Neural progenitor cell (in vitro differentiated cells): ENCODE results near the gene RERE. TPM values are rescaled to one million over a fixed set of nuclear protein-coding genes. Genes with fewer than 3 reads are reported as not detected.
A peak's percentile ranks its signal among the peaks of the same experiment; 100 is the strongest.

Experiments used
- DNase-seq: peaks from one replicate; pipeline ENCODE4 v3.0.0-alpha.2; 2016; ENCODE audit warnings: low spot score
- H2AFZ ChIP-seq: fragments of 200-600 bp; sonication (generic); replicated peaks from 2 replicates; pipeline ENCODE4 v1.6.1; 2016; ENCODE audit warnings: antibody characterized with exemption
- H3F3A ChIP-seq: fragments of 200-600 bp; sonication (generic); 2 replicates; pipeline ENCODE4 v1.6.1; 2016; ENCODE audit warnings: antibody characterized with exemption, low read depth
- H3K27ac ChIP-seq: fragments of 200-600 bp; sonication (generic); 2 replicates; pipeline ENCODE4 v1.5.1; 2016; ENCODE audit warnings: mild to moderate bottlenecking
- H3K27me3 ChIP-seq: fragments of 200-600 bp; sonication (generic); 2 replicates; pipeline ENCODE4 v1.6.1; 2016; ENCODE audit warnings: mild to moderate bottlenecking, moderate library complexity
- H3K36me3 ChIP-seq: fragments of 200-600 bp; sonication (generic); 2 replicates; pipeline ENCODE4 v1.5.1; 2016
- H3K4me1 ChIP-seq: fragments of 200-600 bp; sonication (generic); 2 replicates; pipeline ENCODE4 v1.6.1; 2016; ENCODE audit warnings: mixed run types
- H3K4me2 ChIP-seq: fragments of 200-600 bp; sonication (generic); 2 replicates; pipeline ENCODE4 v1.6.1; 2016
- H3K4me3 ChIP-seq: fragments of 200-600 bp; sonication (generic); 2 replicates; pipeline ENCODE4 v1.5.1; 2016
- H3K79me2 ChIP-seq: fragments of 200-600 bp; sonication (generic); 2 replicates; pipeline ENCODE4 v1.6.1; 2016; ENCODE audit warnings: low read depth
- H3K9ac ChIP-seq: fragments of 200-600 bp; sonication (generic); 2 replicates; pipeline ENCODE4 v1.6.1; 2016
- H3K9me3 ChIP-seq: fragments of 200-600 bp; sonication (generic); 2 replicates; pipeline ENCODE4 v1.5.1; 2016; ENCODE audit warnings: low read depth
- H4K20me1 ChIP-seq: fragments of 200-600 bp; sonication (generic); 2 replicates; pipeline ENCODE4 v1.6.1; 2016; ENCODE audit warnings: low read depth
- H3K27ac Mint-ChIP-seq: 3 replicates; pipeline ENCODE4 v1.8.0; 2021; ENCODE audit warnings: mixed read lengths
- H3K27me3 Mint-ChIP-seq: 2 replicates; pipeline ENCODE4 v1.8.0; 2022; ENCODE audit warnings: low read depth, mild to moderate bottlenecking, inconsistent platforms, moderate library complexity, mixed read lengths; ENCODE audit not compliant: insufficient read depth
- H3K36me3 Mint-ChIP-seq: 3 replicates; pipeline ENCODE4 v1.8.0; 2021; ENCODE audit warnings: mixed read lengths
- H3K4me1 Mint-ChIP-seq: 3 replicates; pipeline ENCODE4 v1.8.0; 2021; ENCODE audit warnings: mixed read lengths
- H3K4me3 Mint-ChIP-seq: 3 replicates; pipeline ENCODE4 v1.8.0; 2021; ENCODE audit warnings: mild to moderate bottlenecking, moderate library complexity, mixed read lengths
- H3K9me3 Mint-ChIP-seq: 3 replicates; pipeline ENCODE4 v1.8.0; 2020; ENCODE audit warnings: mixed read lengths
- EZH2 ChIP-seq: fragments of 200-600 bp; sonication (generic); IDR thresholded peaks from 2 replicates; pipeline ENCODE4 v1.6.1; 2017; ENCODE audit warnings: antibody characterized with exemption, mild to moderate bottlenecking, moderate library complexity
- EZH2phosphoT487 ChIP-seq: fragments of 200-600 bp; sonication (generic); IDR thresholded peaks from 2 replicates; pipeline ENCODE4 v1.6.1; 2017; ENCODE audit warnings: antibody characterized with exemption
- total RNA-seq: library from RNA; depleted of rRNA; stranded (reverse); fragments of >200 nt; gene quantifications from 2 replicates; pipeline ENCODE4 v1.2.3, GENCODE V29; 2015; ENCODE audit warnings: low replicate concordance
- TF ChIP-seq, protein P1 (sequence below): fragments of 200-600 bp; sonication (generic); IDR thresholded peaks from 2 replicates; pipeline ENCODE4 v1.5.1; 2017; ENCODE audit warnings: antibody characterized with exemption, mild to moderate bottlenecking

Gene RERE
- total RNA-seq, 1 donor from 2014 or later, result 29.8 TPM

DNA sequence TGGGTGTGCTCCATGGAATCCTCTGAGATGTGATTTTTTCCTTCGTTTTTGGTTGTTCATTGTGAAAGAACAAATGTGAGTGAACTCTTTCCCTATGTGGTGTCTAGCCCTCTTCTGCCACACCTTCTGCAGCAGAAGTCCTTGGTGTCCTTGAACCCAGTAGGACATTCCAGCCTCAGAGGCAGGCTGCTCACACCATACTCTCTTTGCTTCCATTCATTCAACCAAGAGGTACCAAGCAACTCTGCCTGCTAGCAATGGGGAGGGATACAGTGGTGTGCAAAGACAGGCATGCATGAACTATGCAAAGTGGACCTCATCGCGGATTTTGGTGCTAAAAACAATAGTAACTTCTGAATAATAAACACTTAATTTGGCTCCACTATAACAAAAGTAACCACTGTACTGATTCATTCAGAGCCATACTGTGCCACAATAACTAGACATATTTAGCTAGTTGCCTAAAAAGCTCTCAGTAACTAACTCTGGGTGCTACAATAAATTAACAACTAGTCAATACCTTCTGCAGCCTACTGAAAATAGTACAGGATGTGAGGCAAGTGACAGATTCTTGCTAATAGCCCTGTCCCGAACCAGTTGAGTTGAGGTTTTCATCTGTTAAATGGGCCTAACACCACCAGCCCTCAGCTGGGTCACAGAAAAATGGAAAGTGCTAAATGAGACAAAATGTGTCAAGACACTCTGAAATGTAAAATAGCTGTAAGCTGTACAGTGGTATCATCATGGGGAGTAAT is 344.1 kb downstream of the RERE start:
- peaks cover 63% of the 10 kb centered on the region for H3K4me1 Mint-ChIP-seq
- Histone ChIP-seq H3K4me1 (peaks cover 36% of the 10 kb centered on the region), H3K36me3 (no peaks in the 10 kb centered on the region), H3K79me2 (peaks cover 76% of the 10 kb centered on the region), H3K9ac (no peak overlapping the region), H3K4me3 (no peak overlapping the region), H4K20me1 (peaks cover 51% of the 10 kb centered on the region), H3K4me2 (no peak overlapping the region), H3K27me3 (no peaks in the 10 kb centered on the region), H2AFZ (no peak overlapping the region), H3K9me3 (no peaks in the 10 kb centered on the region), H3K27ac (peak overlapping the region; percentile 8), H3F3A (no peaks in the 10 kb centered on the region)
- peaks cover 8% of the 10 kb centered on the region for H3K36me3 Mint-ChIP-seq
- no peak overlapping the region for H3K4me3 Mint-ChIP-seq
- TF ChIP-seq, protein P1, sequence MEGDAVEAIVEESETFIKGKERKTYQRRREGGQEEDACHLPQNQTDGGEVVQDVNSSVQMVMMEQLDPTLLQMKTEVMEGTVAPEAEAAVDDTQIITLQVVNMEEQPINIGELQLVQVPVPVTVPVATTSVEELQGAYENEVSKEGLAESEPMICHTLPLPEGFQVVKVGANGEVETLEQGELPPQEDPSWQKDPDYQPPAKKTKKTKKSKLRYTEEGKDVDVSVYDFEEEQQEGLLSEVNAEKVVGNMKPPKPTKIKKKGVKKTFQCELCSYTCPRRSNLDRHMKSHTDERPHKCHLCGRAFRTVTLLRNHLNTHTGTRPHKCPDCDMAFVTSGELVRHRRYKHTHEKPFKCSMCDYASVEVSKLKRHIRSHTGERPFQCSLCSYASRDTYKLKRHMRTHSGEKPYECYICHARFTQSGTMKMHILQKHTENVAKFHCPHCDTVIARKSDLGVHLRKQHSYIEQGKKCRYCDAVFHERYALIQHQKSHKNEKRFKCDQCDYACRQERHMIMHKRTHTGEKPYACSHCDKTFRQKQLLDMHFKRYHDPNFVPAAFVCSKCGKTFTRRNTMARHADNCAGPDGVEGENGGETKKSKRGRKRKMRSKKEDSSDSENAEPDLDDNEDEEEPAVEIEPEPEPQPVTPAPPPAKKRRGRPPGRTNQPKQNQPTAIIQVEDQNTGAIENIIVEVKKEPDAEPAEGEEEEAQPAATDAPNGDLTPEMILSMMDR, result no peak
- no peak for TF ChIP-seq EZH2phosphoT487
- TF ChIP-seq EZH2, result no peak
- no peak for DNase-seq
- no peaks in the 10 kb centered on the region for H3K9me3 Mint-ChIP-seq
- H3K27ac Mint-ChIP-seq, result no peak overlapping the region
- H3K27me3 Mint-ChIP-seq, result no peaks in the 10 kb centered on the region

DNA sequence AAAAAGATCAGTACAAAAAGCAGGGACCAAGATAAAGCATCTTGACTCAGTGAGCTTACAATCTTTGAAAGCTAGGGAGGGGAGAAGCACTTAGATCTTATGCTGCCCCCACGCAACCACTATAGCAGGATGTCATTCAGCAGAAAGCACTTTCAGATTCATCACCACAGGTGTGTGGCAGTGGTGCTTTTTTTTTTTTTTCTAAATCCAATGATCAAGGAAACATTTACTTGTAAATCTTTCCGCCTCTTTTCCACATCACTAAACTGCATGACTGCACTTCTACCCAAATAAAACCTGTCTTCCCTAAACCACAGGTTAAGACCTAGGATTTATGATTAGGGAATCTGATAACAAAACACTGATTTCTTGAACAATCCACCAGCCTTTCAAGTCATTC is 344.8 kb downstream of the RERE start:
- no peak overlapping the region for H3K4me3 ChIP-seq
- Mint-ChIP-seq H3K4me1 (peaks cover 58% of the 10 kb centered on the region), H3K27me3 (no peaks in the 10 kb centered on the region), H3K9me3 (no peaks in the 10 kb centered on the region), H3K4me3 (no peak overlapping the region), H3K36me3 (peaks cover 8% of the 10 kb centered on the region), H3K27ac (no peak overlapping the region)
- H3K4me2 ChIP-seq, result no peak overlapping the region
- H3K9ac ChIP-seq, result no peak overlapping the region
- H3K36me3 ChIP-seq, result no peaks in the 10 kb centered on the region
- H4K20me1 ChIP-seq, result peaks cover 46% of the 10 kb centered on the region
- no peak overlapping the region for H3K27ac ChIP-seq
- TF ChIP-seq EZH2phosphoT487, result no peak
- TF ChIP-seq EZH2, result no peak
- TF ChIP-seq, protein P1, result no peak
- DNase-seq, result no peak
- H3K79me2 ChIP-seq, result peaks cover 79% of the 10 kb centered on the region
- H3K4me1 ChIP-seq, result peaks cover 36% of the 10 kb centered on the region
- no peaks in the 10 kb centered on the region for H3F3A ChIP-seq
- H3K9me3 ChIP-seq, result no peaks in the 10 kb centered on the region
- H2AFZ ChIP-seq, result no peak overlapping the region
- no peaks in the 10 kb centered on the region for H3K27me3 ChIP-seq

DNA sequence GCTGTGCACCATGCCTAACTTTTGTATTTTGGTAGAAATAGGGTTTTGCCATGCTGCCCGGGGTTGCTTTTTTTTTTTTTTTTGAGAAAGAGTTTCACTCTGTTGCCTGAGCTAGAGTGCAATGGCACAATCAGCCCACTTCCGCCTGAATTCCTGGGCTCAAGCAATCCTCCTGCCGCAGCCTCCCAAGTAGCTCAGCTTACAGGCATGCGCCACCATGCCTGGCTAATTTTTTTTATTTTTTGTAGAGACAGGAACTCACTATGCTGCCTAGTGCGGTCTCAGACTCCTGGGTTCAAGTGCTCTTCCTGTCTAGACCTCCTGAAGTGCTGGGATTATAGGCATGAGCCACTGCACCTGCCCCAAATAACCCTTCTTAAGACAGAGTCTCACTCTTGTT is 346.0 kb downstream of the RERE start:
- Mint-ChIP-seq H3K27me3 (no peaks in the 10 kb centered on the region), H3K36me3 (peaks cover 11% of the 10 kb centered on the region), H3K4me3 (no peak overlapping the region), H3K9me3 (no peaks in the 10 kb centered on the region), H3K27ac (no peak overlapping the region), H3K4me1 (peaks cover 55% of the 10 kb centered on the region)
- H3K27me3 ChIP-seq, result no peaks in the 10 kb centered on the region
- H3K79me2 ChIP-seq, result peaks cover 82% of the 10 kb centered on the region
- no peak overlapping the region for H3K4me3 ChIP-seq
- peaks cover 33% of the 10 kb centered on the region for H3K4me1 ChIP-seq
- H3F3A ChIP-seq, result no peaks in the 10 kb centered on the region
- H3K27ac ChIP-seq, result no peak overlapping the region
- peaks cover 33% of the 10 kb centered on the region for H4K20me1 ChIP-seq
- H2AFZ ChIP-seq, result no peak overlapping the region
- no peak overlapping the region for H3K9ac ChIP-seq
- no peaks in the 10 kb centered on the region for H3K36me3 ChIP-seq
- DNase-seq, result no peak
- no peak overlapping the region for H3K4me2 ChIP-seq
- no peaks in the 10 kb centered on the region for H3K9me3 ChIP-seq
- TF ChIP-seq, protein P1, result no peak
- no peak for TF ChIP-seq EZH2phosphoT487
- no peak for TF ChIP-seq EZH2
